Measurements from ENCODE around the gene LARP1. TPM values are rescaled to one million over a fixed set of nuclear protein-coding genes. Genes with fewer than 3 reads are reported as not detected.
"Not testable (repeated sequence)": the region's sequence is repeated elsewhere in the genome, so short reads cannot be mapped to it uniquely, and the experiment has no call there.

Gene LARP1
- total and polyA plus RNA-seq, 12 donors, result 26.4 to 197 (median 163) TPM

DNA sequence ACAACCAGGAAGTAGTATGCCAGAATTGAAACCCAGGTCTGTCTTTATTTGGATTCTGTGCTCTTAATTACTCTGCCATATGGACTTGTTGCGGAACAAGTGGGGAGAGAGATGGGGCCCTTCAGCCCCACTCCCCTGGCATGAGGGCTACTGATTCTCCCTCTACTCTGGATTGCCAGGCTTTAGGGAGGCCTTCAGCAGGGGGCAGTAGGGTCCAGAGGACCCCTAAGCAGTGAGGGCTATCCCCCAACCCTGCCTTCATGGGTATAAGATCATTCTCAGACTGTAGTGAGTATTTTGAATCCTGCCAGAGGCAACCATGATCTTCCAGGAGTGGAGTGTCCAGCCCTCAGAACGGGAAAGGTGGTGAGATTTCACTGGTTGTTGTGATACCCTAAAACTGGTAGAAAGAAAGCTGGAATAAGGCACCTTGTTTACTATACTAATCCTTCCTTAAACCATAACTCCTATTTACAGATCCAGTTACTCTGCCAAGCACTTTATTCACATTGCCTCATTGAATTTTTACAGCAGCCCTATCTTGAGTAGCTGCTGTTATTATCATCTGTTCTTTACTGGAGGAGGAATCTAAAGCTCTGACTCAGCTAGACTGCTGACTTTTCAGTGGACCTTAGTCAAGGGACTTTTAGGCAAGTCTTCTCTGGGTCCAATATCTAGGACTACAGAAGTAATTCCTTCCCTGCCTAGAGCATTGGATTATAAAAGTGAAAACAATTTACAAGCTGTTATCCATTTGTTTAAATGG is 31.3 kb upstream of the LARP1 start:
- DNase-seq (no peak), ATAC-seq (peak in 7 of 8 donors; percentile 34 to 81 (median 67))
- intact Hi-C loops (cut with DNase I), result no loop called here
- 39 to 65% methylated on average over 2 of the region's 2 CpGs for WGBS, 2 donors
- TF ChIP-seq CTCF (IDR thresholded peaks at IDR 0.05), result no peak
- Histone ChIP-seq H3K27me3 (no peaks in the 10 kb centered on the region), H3K4me3 (no peak overlapping the region), H3K36me3 (no peaks in the 10 kb centered on the region), H3K27ac (peak overlapping the region in 9 of 10 donors; percentile 1 to 76 (median 50)), H3K4me1 (peaks cover 0 to 19% (median 8%) of the 10 kb centered on the region in 9 donors), H3K9me3 (no peaks in the 10 kb centered on the region)

DNA sequence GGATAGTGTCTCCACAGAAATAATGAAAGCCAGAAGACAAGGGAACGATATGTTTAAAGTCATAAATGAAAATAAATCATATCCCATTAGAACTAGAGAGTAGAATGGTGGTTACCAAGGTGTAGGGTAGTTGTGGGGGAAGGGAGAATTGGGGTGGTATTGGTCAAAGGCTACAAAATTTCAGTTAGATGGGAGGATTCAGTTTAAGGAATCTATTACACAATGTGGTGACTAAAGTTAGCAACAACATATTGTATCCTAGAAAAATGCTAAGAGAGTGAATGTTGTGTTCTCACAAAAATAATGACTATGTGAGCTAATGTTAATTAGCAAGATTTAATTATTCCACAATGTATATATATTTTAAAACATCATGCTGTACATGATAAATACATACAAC is 27.8 kb upstream of the LARP1 start:
- WGBS, 2 donors, result 87 to 90% methylated on average over 1 of the region's 1 CpG

DNA sequence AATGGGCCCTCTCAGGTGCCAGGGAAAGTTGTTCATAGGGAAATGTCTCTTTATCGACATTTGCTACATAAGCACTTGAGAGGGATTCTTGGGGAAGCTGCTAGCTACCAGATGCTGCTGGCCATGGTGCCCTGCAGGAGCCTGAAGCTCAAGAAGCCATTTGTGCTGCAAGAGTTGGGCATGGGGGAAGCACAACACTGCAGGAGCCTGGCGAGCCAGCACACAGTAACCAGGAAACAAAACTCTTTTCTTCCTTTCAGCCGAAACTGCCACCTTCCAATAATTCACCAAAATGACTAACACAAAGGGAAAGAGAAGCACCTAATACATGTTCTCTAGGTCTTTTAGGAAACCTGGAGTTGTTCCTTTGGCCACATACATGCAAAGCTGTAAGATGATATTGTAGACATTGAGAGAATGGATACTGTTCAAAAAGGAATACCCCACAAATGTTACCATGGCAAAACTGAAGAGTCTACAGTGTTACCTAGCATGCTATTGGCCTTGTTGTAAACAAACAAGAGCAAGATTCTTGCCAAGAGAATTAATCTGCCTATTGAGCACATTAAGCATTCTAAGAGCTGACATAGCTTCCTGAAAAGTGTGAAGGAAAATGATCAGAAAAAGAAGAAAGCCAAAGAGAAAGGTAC is 26.1 kb upstream of the LARP1 start:
- no peak for TF ChIP-seq CTCF (IDR thresholded peaks at IDR 0.05)
- intact Hi-C loops (cut with DNase I), result no loop called here
- WGBS, 2 donors, result 88 to 91% methylated on average over 3 of the region's 3 CpGs

More for the DNA sequence above, 27.8 kb upstream of the LARP1 start:
- H3K27ac ChIP-seq, result no peak overlapping the region
- H3K36me3 ChIP-seq, result no peaks in the 10 kb centered on the region
- peaks cover 0 to 12% (median 0%) of the 10 kb centered on the region in 11 donors for H3K9me3 ChIP-seq
- intact Hi-C loops (cut with DNase I), result no loop called here
- no peak overlapping the region for H3K4me3 ChIP-seq
- ATAC-seq (no peak), DNase-seq (no peak)
- TF ChIP-seq CTCF (IDR thresholded peaks at IDR 0.05), result no peak
- peaks cover 0 to 16% (median 8%) of the 10 kb centered on the region in 9 donors for H3K4me1 ChIP-seq
- H3K27me3 ChIP-seq, result no peaks in the 10 kb centered on the region

DNA sequence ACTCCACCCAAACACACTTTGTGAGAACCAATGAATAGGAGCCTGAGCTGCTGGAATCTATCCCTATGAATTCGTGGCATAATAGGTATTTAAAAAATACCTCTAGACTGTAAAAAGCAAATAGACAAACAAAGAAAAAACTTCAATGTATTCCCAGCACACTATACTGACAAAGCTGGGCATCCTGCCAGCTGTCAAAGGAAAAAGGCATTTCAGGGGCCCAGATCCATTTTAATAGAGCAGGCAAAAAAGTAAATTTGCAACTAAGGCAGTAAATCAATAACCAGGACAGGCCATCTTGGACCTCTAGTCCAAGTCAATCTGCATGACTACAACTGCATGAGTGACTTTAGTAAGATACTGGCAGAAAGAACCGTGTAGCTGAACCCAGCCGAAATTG is 25.6 kb upstream of the LARP1 start:
- Histone ChIP-seq H3K4me3 (no peak overlapping the region), H3K4me1 (peaks cover 0 to 4% (median 0%) of the 10 kb centered on the region in 9 donors), H3K27me3 (no peaks in the 10 kb centered on the region), H3K27ac (no peak overlapping the region), H3K9me3 (peaks cover 0 to 12% (median 0%) of the 10 kb centered on the region in 11 donors), H3K36me3 (no peaks in the 10 kb centered on the region)
- intact Hi-C loops (cut with DNase I), result loop anchor here in 1 of 10 donors (5.0 kb wide), 1 partner anchor 37 kb away; no protein-coding TSS in a partner anchor
- no peak for TF ChIP-seq CTCF (IDR thresholded peaks at IDR 0.05)
- WGBS, 2 donors, result 84 to 88% methylated on average over 3 of the region's 3 CpGs
- DNase-seq, result no peak
- no peak for ATAC-seq

More for the DNA sequence above, 26.1 kb upstream of the LARP1 start:
- DNase-seq (no peak), ATAC-seq (no peak)
- H3K36me3 ChIP-seq, result no peaks in the 10 kb centered on the region
- H3K9me3 ChIP-seq, result peaks cover 0 to 12% (median 0%) of the 10 kb centered on the region in 11 donors
- peaks cover 0 to 9% (median 0%) of the 10 kb centered on the region in 9 donors for H3K4me1 ChIP-seq
- H3K27me3 ChIP-seq, result no peaks in the 10 kb centered on the region
- H3K4me3 ChIP-seq, result no peak overlapping the region
- no peak overlapping the region for H3K27ac ChIP-seq

- not testable (repeated sequence) for H3K27ac ChIP-seq, H3K4me3 ChIP-seq, H3K4me1 ChIP-seq, ATAC-seq, H3K36me3 ChIP-seq, DNase-seq, H3K27me3 ChIP-seq
- peaks cover 0 to 12% (median 0%) of the 10 kb centered on the region in 11 donors for H3K9me3 ChIP-seq
- WGBS, 2 donors, result 96% methylated on average over 8 of the region's 8 CpGs
- intact Hi-C loops (cut with DNase I), result loop anchor here in 1 of 10 donors (5.0 kb wide), 1 partner anchor 38 kb away; no protein-coding TSS in a partner anchor
Observed at GRCh38 chr5:154730761-154731160, 24.4 kb upstream of the LARP1 start.

Data from heart right ventricle (tissue), 16 donors.